Neural cell (in vitro differentiated cells): ENCODE measurements around the gene ETFA. TPM values are rescaled to one million over a fixed set of nuclear protein-coding genes. Genes with fewer than 3 reads are reported as not detected.

ENCODE experiments used
- H2AFZ ChIP-seq: fragments of 200-600, 300-800 bp; sonication (generic), shearing (Covaris generic); 2 replicates; pipeline ENCODE4 v1.6.0; 2014; ENCODE audit warnings: low read depth, mild to moderate bottlenecking, antibody characterized with exemption, low read length, moderate library complexity
- H3F3A ChIP-seq: fragments of 200-600 bp; shearing (Covaris generic); 2 replicates; pipeline ENCODE4 v1.6.1; 2016; ENCODE audit warnings: mild to moderate bottlenecking, moderate library complexity, mixed read lengths, antibody characterized with exemption, low read length; ENCODE audit not compliant: insufficient read depth, poor library complexity, severe bottlenecking
- H3K27ac ChIP-seq: fragments of 200-600, 300-800 bp; sonication (generic), shearing (Covaris generic); 2 replicates; pipeline ENCODE4 v1.5.1; 2014; ENCODE audit warnings: mild to moderate bottlenecking, low read length, moderate library complexity
- H3K27me3 ChIP-seq: fragments of 300-800, 200-600 bp; sonication (generic), shearing (Covaris generic); 2 replicates; pipeline ENCODE4 v1.6.0; 2014; ENCODE audit warnings: mild to moderate bottlenecking, low read depth, low read length, moderate library complexity; ENCODE audit not compliant: insufficient read depth
- H3K36me3 ChIP-seq: fragments of 300-800, 200-600 bp; sonication (generic), shearing (Covaris generic); 2 replicates; pipeline ENCODE4 v1.5.1; 2014; ENCODE audit warnings: mild to moderate bottlenecking, antibody characterized with exemption, low read length, moderate library complexity; ENCODE audit not compliant: insufficient read depth
- H3K4me2 ChIP-seq: fragments of 300-800, 200-600 bp; sonication (generic), shearing (Covaris generic); 2 replicates; pipeline ENCODE4 v1.6.0; 2014; ENCODE audit warnings: mild to moderate bottlenecking, low read length
- H3K4me3 ChIP-seq: fragments of 300-800, 200-600 bp; sonication (generic), shearing (Covaris generic); 2 replicates; pipeline ENCODE4 v1.5.1; 2014; ENCODE audit warnings: mild to moderate bottlenecking, low read length, moderate library complexity
- H3K79me2 ChIP-seq: fragments of 200-600 bp; shearing (Covaris generic); replicated peaks from 2 replicates; pipeline ENCODE4 v1.6.0; 2014; ENCODE audit warnings: mild to moderate bottlenecking, low read length, moderate library complexity; ENCODE audit not compliant: insufficient read depth
- H3K9ac ChIP-seq: fragments of 300-800, 200-600 bp; sonication (generic), shearing (Covaris generic); 2 replicates; pipeline ENCODE4 v1.6.1; 2016; ENCODE audit warnings: mild to moderate bottlenecking, low read length, mixed read lengths
- H3K9me2 ChIP-seq: fragments of 200-600 bp; shearing (Covaris generic); 2 replicates; pipeline ENCODE4 v1.6.1; 2016; ENCODE audit warnings: mild to moderate bottlenecking, low read length, mixed read lengths; ENCODE audit not compliant: insufficient read depth
- H3K9me3 ChIP-seq: fragments of 200-600, 300-800 bp; sonication (generic), shearing (Covaris generic); 2 replicates; pipeline ENCODE4 v1.6.1; 2016; ENCODE audit warnings: mild to moderate bottlenecking, mixed run types, low read length, moderate library complexity, mixed read lengths
- H4K20me1 ChIP-seq: fragments of 200-600 bp; shearing (Covaris generic); 2 replicates; pipeline ENCODE4 v1.6.1; 2016; ENCODE audit warnings: mild to moderate bottlenecking, mixed run types; ENCODE audit not compliant: insufficient read depth
- CTCF ChIP-seq: fragments of 450-650 bp; IDR thresholded peaks from 2 replicates; pipeline ENCODE4 v1.5.1; 2014; ENCODE audit warnings: antibody characterized with exemption, mild to moderate bottlenecking, moderate library complexity; ENCODE audit not compliant: poor library complexity, severe bottlenecking
- EP300 ChIP-seq: fragments of 450-650 bp; conservative IDR thresholded peaks from 2 replicates; pipeline ENCODE4 v1.6.1; 2014; ENCODE audit warnings: antibody characterized with exemption, mild to moderate bottlenecking, moderate library complexity; ENCODE audit not compliant: poor library complexity, severe bottlenecking
- EZH2 ChIP-seq: fragments of 200-600, 300-800 bp; shearing (Covaris generic), sonication (generic); IDR thresholded peaks from 2 replicates; pipeline ENCODE4 v1.6.1; 2014; ENCODE audit warnings: antibody characterized with exemption, low read length, borderline replicate concordance, mild to moderate bottlenecking; ENCODE audit not compliant: insufficient read depth, poor library complexity, severe bottlenecking
- MXI1 ChIP-seq: fragments of 450-650 bp; conservative IDR thresholded peaks from 2 replicates; pipeline ENCODE4 v1.6.1; 2014; ENCODE audit warnings: antibody characterized with exemption, mild to moderate bottlenecking; ENCODE audit not compliant: poor library complexity, severe bottlenecking
- POLR2AphosphoS5 ChIP-seq: IDR thresholded peaks from 2 replicates; pipeline ENCODE4 v1.6.1; 2012
- RAD21 ChIP-seq: fragments of 450-650 bp; conservative IDR thresholded peaks from 2 replicates; pipeline ENCODE4 v1.6.1; 2014; ENCODE audit warnings: antibody characterized with exemption, mild to moderate bottlenecking, moderate library complexity
- REST ChIP-seq: IDR thresholded peaks from 2 replicates; pipeline ENCODE4 v1.6.1; 2012; ENCODE audit warnings: borderline replicate concordance
- SMC3 ChIP-seq: fragments of 450-650 bp; conservative IDR thresholded peaks from 2 replicates; pipeline ENCODE4 v1.6.1; 2014; ENCODE audit warnings: antibody characterized with exemption, mild to moderate bottlenecking, moderate library complexity; ENCODE audit not compliant: poor library complexity
- TAF1 ChIP-seq: IDR thresholded peaks from 2 replicates; pipeline ENCODE4 v1.6.1; 2012; ENCODE audit warnings: low read depth
- polyA plus RNA-seq: library from polyadenylated mRNA; depleted of rRNA; stranded (reverse); fragments of >200 nt; gene quantifications from 2 replicates; pipeline ENCODE4 v1.2.3, GENCODE V29; 2014

ETFA gene
- polyA plus RNA-seq, 1 donor from 2014 or later: 145 TPM

GRCh38 chr15:76342382-76343201, 31.3 kb upstream of the ETFA start:
- H4K20me1 ChIP-seq: no peaks in the 10 kb centered on the region
- no peak overlapping the region for H3K4me2 ChIP-seq
- no peaks in the 10 kb centered on the region for H3K9me2 ChIP-seq

GRCh38 chr15:76342058-76342381, 30.8 kb upstream of the ETFA start:
- H3K9ac ChIP-seq: no peak overlapping the region
- no peaks in the 10 kb centered on the region for H3F3A ChIP-seq
- H3K27me3 ChIP-seq: peaks cover 100% of the 10 kb centered on the region
- no peak overlapping the region for H3K4me2 ChIP-seq
- no peaks in the 10 kb centered on the region for H3K9me2 ChIP-seq
- H4K20me1 ChIP-seq: no peaks in the 10 kb centered on the region
- H3K79me2 ChIP-seq: no peaks in the 10 kb centered on the region
- no peak overlapping the region for H3K27ac ChIP-seq
- no peaks in the 10 kb centered on the region for H3K36me3 ChIP-seq
- no peak overlapping the region for H3K4me3 ChIP-seq
- H3K9me3 ChIP-seq: no peaks in the 10 kb centered on the region
- H2AFZ ChIP-seq: no peak overlapping the region
- no peak for TF ChIP-seq TAF1
- TF ChIP-seq RAD21: no peak
- no peak for TF ChIP-seq SMC3
- TF ChIP-seq REST: no peak
- no peak for TF ChIP-seq CTCF
- TF ChIP-seq POLR2AphosphoS5: no peak

More at GRCh38 chr15:76342382-76343201, 31.3 kb upstream of the ETFA start:
- Histone ChIP-seq H3K27ac (no peak overlapping the region), H3F3A (no peaks in the 10 kb centered on the region), H2AFZ (no peak overlapping the region), H3K79me2 (no peaks in the 10 kb centered on the region), H3K9ac (no peak overlapping the region), H3K27me3 (peaks cover 100% of the 10 kb centered on the region), H3K9me3 (no peaks in the 10 kb centered on the region), H3K4me3 (no peak overlapping the region), H3K36me3 (no peaks in the 10 kb centered on the region)
- no peak for TF ChIP-seq EZH2
- TF ChIP-seq MXI1: no peak
- TF ChIP-seq TAF1: no peak
- TF ChIP-seq POLR2AphosphoS5: no peak
- TF ChIP-seq REST: no peak
- no peak for TF ChIP-seq SMC3
- no peak for TF ChIP-seq CTCF
- no peak for TF ChIP-seq RAD21
- no peak for TF ChIP-seq EP300
